LNCaP clone FGC (cell line): ENCODE results near the gene GPR158.

Source experiments
- DNase-seq: peaks from one replicate; pipeline ENCODE4 v3.0.0-alpha.2; 2011; ENCODE audit warnings: low read depth
- H3K4me3 ChIP-seq: 2 replicates; pipeline ENCODE4 v1.5.1; 2011; ENCODE audit warnings: mild to moderate bottlenecking, low read depth, low read length, control low read depth
- CTCF ChIP-seq: IDR thresholded peaks from 2 replicates; pipeline ENCODE4 v1.5.1; 2012; ENCODE audit warnings: mild to moderate bottlenecking; ENCODE audit not compliant: control insufficient read depth, insufficient read depth; ENCODE audit errors: extremely low read depth

The GPR158 gene, protein sequence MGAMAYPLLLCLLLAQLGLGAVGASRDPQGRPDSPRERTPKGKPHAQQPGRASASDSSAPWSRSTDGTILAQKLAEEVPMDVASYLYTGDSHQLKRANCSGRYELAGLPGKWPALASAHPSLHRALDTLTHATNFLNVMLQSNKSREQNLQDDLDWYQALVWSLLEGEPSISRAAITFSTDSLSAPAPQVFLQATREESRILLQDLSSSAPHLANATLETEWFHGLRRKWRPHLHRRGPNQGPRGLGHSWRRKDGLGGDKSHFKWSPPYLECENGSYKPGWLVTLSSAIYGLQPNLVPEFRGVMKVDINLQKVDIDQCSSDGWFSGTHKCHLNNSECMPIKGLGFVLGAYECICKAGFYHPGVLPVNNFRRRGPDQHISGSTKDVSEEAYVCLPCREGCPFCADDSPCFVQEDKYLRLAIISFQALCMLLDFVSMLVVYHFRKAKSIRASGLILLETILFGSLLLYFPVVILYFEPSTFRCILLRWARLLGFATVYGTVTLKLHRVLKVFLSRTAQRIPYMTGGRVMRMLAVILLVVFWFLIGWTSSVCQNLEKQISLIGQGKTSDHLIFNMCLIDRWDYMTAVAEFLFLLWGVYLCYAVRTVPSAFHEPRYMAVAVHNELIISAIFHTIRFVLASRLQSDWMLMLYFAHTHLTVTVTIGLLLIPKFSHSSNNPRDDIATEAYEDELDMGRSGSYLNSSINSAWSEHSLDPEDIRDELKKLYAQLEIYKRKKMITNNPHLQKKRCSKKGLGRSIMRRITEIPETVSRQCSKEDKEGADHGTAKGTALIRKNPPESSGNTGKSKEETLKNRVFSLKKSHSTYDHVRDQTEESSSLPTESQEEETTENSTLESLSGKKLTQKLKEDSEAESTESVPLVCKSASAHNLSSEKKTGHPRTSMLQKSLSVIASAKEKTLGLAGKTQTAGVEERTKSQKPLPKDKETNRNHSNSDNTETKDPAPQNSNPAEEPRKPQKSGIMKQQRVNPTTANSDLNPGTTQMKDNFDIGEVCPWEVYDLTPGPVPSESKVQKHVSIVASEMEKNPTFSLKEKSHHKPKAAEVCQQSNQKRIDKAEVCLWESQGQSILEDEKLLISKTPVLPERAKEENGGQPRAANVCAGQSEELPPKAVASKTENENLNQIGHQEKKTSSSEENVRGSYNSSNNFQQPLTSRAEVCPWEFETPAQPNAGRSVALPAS (N-terminal part only)

DNA sequence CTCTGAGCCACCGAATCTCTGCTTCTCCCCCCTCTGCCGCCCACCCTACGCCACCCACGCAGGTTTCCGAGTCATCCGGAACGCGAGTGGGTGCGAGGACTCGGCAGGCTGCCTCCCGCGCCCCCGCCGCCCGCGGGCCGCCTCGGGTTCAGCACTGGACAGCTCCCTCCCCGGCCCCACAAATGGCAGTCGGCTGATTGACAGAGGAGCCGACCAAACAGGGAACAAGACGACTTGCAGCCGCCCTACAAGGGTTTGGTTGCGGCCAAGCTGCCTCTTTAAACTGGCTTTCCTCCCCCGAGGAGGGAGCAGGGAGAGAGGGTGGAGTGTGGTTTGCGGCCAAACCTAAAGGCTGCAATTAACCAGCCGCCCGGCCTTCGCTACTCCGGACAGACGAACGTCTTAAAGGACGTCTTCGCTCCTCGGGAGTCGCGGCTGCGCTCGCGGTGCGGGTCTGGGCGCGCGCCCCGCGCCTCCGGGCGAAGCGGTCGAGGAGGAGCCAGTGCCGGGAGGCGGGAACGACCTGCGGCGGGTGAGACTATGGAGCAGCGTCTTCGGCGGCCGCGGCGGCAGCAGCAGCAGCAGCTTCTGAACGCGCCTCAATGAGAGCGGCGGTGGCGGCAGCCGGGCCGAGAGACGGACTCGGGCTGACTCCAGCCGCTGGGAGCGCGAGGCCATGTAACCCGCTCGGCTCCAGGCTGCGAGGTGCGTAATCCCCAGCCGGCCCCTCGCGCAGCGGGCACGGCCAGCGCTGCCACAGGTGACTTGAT is at the start of gene GPR158:
GPR158 (plus strand) TSS at position 541 of the 770 bp plus-strand sequence. CDS start 420 bp downstream, outside the sequence.
- peak within 1 kb of the TSS; percentile 82 for H3K4me3 ChIP-seq
- no peak for TF ChIP-seq CTCF
- peak; percentile 95 for DNase-seq

DNA sequence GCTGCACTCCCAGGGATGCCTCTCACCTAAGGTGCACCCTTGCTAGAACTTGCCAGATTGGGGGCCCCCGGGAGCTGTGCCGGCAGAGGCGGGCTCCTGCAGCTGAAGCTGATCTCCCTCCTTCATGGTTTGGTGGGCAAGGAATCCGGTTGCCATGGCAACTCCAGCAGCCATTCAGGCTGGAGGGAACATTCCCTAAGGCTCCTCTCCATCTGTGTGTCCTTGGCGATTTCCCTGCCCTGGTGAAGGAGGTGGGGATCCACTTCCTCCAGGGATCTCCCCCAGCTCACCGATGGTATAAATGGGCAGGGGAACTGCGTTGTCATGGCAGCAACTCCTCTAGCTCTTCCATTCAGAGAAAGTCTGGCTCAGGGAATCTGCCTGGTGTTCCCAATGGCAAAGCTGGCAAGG is 49.6 kb upstream of the GPR158 start:
- H3K4me3 ChIP-seq = no peak overlapping the region
- DNase-seq = no peak
- TF ChIP-seq CTCF = no peak

DNA sequence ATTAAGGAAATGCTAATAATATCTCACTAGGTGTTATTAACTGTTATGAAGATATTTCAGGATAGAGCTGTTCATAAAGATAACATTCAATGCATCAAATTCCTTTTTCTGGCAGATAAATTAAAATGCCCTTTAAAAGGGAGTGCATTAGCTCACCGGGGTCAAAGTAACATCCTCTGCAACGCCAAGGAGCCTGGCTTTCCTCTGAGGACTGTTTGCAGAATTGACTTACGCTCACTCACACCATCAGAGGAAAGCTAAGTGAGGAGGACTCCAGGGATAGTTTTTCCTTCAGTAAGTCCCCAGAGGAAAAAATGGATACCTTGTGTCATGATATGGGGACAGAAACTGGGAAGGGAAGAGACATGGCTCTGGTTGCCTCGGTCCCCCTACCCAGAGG is 45.2 kb upstream of the GPR158 start:
- no peak for DNase-seq
- no peak overlapping the region for H3K4me3 ChIP-seq
- no peak for TF ChIP-seq CTCF

GRCh38 chr10:25130906-25131305 is 43.9 kb upstream of the GPR158 start:
- no peak for DNase-seq
- H3K4me3 ChIP-seq = no peak overlapping the region
- no peak for TF ChIP-seq CTCF

DNA sequence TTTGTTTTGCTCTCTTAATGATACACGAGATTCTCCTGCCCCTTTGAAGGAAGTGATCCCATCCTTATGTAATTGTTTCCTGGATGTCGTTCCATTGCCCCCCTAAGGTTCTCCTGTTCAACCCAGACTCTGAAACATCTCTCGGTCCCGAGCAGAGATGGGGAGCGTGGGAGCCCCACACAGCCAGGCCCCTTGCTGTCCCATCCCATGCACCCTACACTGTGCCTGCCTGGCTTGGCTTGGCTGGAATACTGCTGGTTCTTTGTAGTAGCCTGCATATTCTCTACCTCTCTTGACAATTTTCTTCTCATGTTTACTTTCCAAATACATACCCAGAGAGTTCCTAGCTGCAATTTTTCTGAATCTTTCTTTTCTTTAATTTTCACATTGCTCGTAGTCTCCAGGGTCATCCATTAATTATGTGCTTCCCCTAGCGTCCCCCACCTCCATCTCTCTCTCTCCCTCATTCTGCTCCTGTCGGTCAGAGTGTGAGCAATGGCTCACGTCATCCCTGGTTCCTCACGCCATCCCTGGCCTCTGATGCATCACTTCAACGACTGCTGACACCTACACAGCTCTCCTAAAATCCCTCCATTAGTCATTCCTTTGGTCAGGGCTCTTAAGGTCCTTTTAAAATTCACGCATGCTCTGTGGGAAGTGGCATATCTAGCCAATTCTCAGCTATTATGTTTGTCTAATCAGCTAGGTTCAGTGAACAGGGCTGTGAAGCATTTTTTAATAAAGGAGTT is 32.5 kb upstream of the GPR158 start:
- TF ChIP-seq CTCF = no peak
- DNase-seq = no peak
- no peak overlapping the region for H3K4me3 ChIP-seq
